Measurements from ENCODE around the gene SRPRB.

SRPRB gene

GRCh38 chr3:133842158-133842557 is 36.5 kb downstream of the SRPRB start:
- DNase-seq (ENCODE audit: low read depth): no peak

GRCh38 chr3:133843634-133844033 is 38.0 kb downstream of the SRPRB start:
- DNase-seq (ENCODE audit: low read depth): peak; percentile 17

- no peak for DNase-seq (ENCODE audit: low read depth)
Observed at GRCh38 chr3:133845127-133845526, 39.5 kb downstream of the SRPRB start.

GRCh38 chr3:133849346-133849745 is 43.7 kb downstream of the SRPRB start:
- no peak for DNase-seq (ENCODE audit: low read depth)

- no peak for DNase-seq (ENCODE audit: low read depth)
Observed at GRCh38 chr3:133850034-133850433, 44.4 kb downstream of the SRPRB start.

- DNase-seq (ENCODE audit: low read depth): no peak
Observed at GRCh38 chr3:133851266-133851906, 45.8 kb downstream of the SRPRB start.

- no peak for DNase-seq (ENCODE audit: low read depth)
Observed at GRCh38 chr3:133851931-133852330, 46.3 kb downstream of the SRPRB start.

GRCh38 chr3:133853063-133853924 is 47.7 kb downstream of the SRPRB start:
- no peak for DNase-seq (ENCODE audit: low read depth)

GRCh38 chr3:133853925-133854227 is 48.3 kb downstream of the SRPRB start:
- DNase-seq (ENCODE audit: low read depth): no peak

- no peak for DNase-seq (ENCODE audit: low read depth)
Observed at GRCh38 chr3:133854264-133855001, 48.8 kb downstream of the SRPRB start.

GRCh38 chr3:133855002-133855370 is 49.4 kb downstream of the SRPRB start:
- DNase-seq (ENCODE audit: low read depth): no peak

GRCh38 chr3:133855772-133856171 is 50.2 kb downstream of the SRPRB start:
- DNase-seq (ENCODE audit: low read depth): no peak

GRCh38 chr3:133856316-133856715 is 50.7 kb downstream of the SRPRB start:
- DNase-seq (ENCODE audit: low read depth): no peak

- DNase-seq (ENCODE audit: low read depth): no peak
Observed at GRCh38 chr3:133857767-133858166, 52.2 kb downstream of the SRPRB start.

- DNase-seq (ENCODE audit: low read depth): no peak
Observed at GRCh38 chr3:133859381-133860234, 54.0 kb downstream of the SRPRB start.

- no peak for DNase-seq (ENCODE audit: low read depth)
Observed at GRCh38 chr3:133860519-133860918, 54.9 kb downstream of the SRPRB start.

- no peak for DNase-seq (ENCODE audit: low read depth)
Observed at GRCh38 chr3:133862161-133862560, 56.5 kb downstream of the SRPRB start.

- no peak for DNase-seq (ENCODE audit: low read depth)
Observed at GRCh38 chr3:133863911-133864310, 58.3 kb downstream of the SRPRB start.

GRCh38 chr3:133864616-133865015 is 59.0 kb downstream of the SRPRB start:
- no peak for DNase-seq (ENCODE audit: low read depth)

GRCh38 chr3:133865136-133865855 is 59.7 kb downstream of the SRPRB start:
- no peak for DNase-seq (ENCODE audit: low read depth)

GRCh38 chr3:133866141-133866540 is 60.5 kb downstream of the SRPRB start:
- DNase-seq (ENCODE audit: low read depth): no peak

Measured in HS-27A (cell line).